Stimulated activated CD4-positive, alpha-beta T cell treated with anti-CD3 and anti-CD28 coated beads, TNF-alpha, amount 100 ng/mL, for 4 hours (primary cell): Measurements from ENCODE around the gene LTK.
"Not testable (repeated sequence)": the region's sequence is repeated elsewhere in the genome, so short reads cannot be mapped to it uniquely, and the experiment has no call there.

ENCODE experiments used
- DNase-seq, 3 experiments: peaks; one replicate each; pipeline ENCODE4 v3.0.0-alpha.2; 2020; ENCODE audit warnings: low read depth in 3 of 3

The LTK gene

DNA sequence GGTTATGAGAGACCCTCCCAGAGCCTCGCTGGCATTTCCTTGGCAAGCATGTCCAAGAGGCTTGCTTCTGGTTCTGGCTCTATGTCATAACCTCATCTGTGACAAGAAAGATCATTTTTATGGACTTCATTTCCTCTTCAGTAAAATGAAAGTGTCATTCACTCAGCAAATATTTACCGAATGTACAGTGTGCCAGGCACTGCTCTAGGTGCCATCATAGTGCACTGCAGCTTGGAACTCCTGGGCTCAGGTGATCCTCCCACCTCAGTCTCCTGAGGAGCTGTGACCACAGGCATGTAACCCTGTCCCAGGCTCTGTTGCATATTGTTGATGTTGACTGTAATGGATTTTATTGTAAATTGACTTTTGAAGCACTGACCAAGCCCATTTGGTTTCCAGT lies 38.7 kb downstream of the LTK start:
- DNase-seq, result no peak

DNA sequence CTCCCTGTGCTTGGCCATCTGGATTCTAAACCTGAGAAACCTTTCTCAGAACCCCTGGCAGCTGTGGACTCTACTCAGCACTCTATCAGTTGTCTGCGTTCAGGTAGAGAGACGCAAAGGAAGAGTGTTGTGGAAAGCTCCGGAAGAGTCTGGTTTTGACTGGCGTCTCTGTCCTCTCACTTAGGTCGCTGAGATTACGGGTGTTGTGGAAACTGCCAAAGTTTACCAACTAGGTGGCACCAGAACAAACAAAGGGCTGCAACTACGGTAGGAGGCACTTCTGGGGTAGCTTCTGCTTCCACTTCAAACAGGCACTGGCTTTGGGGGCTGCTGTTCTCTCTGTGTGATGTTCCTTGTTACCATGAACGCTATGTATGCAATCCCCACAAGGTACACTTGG lies 39.2 kb downstream of the LTK start:
- DNase-seq, result no peak

- DNase-seq, result no peak
Measured at GRCh38 chr15:41473418-41473817, 40.2 kb downstream of the LTK start.

- not testable (repeated sequence) for DNase-seq
Measured at GRCh38 chr15:41469644-41470043, 44.0 kb downstream of the LTK start.

GRCh38 chr15:41466711-41467110 lies 46.9 kb downstream of the LTK start:
- no peak for DNase-seq

GRCh38 chr15:41465822-41466421 lies 47.7 kb downstream of the LTK start:
- no peak for DNase-seq

GRCh38 chr15:41464889-41465580 lies 48.6 kb downstream of the LTK start:
- DNase-seq, result no peak

- no peak for DNase-seq
Measured at GRCh38 chr15:41462084-41462795, 51.4 kb downstream of the LTK start.
